Ovary (tissue), 3 donors: ENCODE results near the gene KCTD19.

Experiments
- POLR2A ChIP-seq: fragments of 450-650 bp; IDR thresholded peaks from one replicate; pipeline ENCODE4 v1.6.1; 2017; ENCODE audit warnings: antibody characterized with exemption, mild to moderate bottlenecking, moderate library complexity
- TF ChIP-seq, protein P1 (sequence below), 3 donors: fragments of 450-650 bp in 2 of 3; fragments of 200-600 bp in 1 of 3; IDR thresholded peaks; one replicate each; pipeline versions ENCODE4 v1.5.1 to v1.8.0; 2016 to 2022; ENCODE audit warnings: antibody characterized with exemption in 3 of 3, mild to moderate bottlenecking in 1 of 3
- donor health status: DM: no; HTN: no; CAD: no.

DNA sequence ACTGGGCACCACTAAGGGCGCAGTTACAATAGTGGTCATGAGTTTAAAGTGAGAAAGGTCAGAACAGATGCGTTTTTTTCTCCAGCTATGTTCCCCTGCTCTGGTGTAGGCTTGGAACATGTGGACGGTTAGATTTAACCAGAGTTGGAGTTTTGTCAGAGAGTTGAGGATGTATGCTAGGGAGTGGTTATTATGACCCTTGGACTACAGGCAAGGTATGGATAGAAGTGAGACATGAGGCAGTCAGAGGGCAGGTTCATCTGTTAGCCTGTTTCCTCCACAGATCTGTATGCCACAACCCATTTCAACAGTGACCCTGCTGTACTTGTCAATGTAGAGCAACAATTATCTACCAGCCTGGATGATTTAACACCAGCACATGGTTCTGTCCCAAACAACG lies 44.1 kb upstream of the KCTD19 start:
- TF ChIP-seq, protein P1, sequence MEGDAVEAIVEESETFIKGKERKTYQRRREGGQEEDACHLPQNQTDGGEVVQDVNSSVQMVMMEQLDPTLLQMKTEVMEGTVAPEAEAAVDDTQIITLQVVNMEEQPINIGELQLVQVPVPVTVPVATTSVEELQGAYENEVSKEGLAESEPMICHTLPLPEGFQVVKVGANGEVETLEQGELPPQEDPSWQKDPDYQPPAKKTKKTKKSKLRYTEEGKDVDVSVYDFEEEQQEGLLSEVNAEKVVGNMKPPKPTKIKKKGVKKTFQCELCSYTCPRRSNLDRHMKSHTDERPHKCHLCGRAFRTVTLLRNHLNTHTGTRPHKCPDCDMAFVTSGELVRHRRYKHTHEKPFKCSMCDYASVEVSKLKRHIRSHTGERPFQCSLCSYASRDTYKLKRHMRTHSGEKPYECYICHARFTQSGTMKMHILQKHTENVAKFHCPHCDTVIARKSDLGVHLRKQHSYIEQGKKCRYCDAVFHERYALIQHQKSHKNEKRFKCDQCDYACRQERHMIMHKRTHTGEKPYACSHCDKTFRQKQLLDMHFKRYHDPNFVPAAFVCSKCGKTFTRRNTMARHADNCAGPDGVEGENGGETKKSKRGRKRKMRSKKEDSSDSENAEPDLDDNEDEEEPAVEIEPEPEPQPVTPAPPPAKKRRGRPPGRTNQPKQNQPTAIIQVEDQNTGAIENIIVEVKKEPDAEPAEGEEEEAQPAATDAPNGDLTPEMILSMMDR (IDR thresholded peaks at IDR 0.05) = no peak
- no peak for TF ChIP-seq POLR2A
